Effector memory CD4-positive, alpha-beta T cell (primary cell): ENCODE data around the gene ATP8A1.

Experiments
- DNase-seq, 3 donors: peaks; one replicate each; pipeline ENCODE4 v3.0.0-alpha.2; 2020
- H3K27ac ChIP-seq: 2 replicates; pipeline ENCODE4 v1.7.0; 2013; ENCODE audit warnings: mild to moderate bottlenecking, low read length, moderate library complexity; ENCODE audit not compliant: insufficient read depth, poor library complexity, severe bottlenecking
- H3K27me3 ChIP-seq: replicated peaks from 2 replicates; pipeline ENCODE4 v1.7.0; 2013; ENCODE audit warnings: mild to moderate bottlenecking, low read length; ENCODE audit not compliant: insufficient read depth, control insufficient read depth, poor library complexity, severe bottlenecking
- H3K36me3 ChIP-seq: 2 replicates; pipeline ENCODE4 v1.7.0; 2013; ENCODE audit warnings: mild to moderate bottlenecking, low read length, moderate library complexity; ENCODE audit not compliant: control insufficient read depth, insufficient read depth
- H3K4me1 ChIP-seq: 2 replicates; pipeline ENCODE4 v1.7.0; 2013; ENCODE audit warnings: low read length, mild to moderate bottlenecking; ENCODE audit not compliant: control insufficient read depth, insufficient read depth, poor library complexity, severe bottlenecking
- H3K4me3 ChIP-seq: 2 replicates; pipeline ENCODE4 v1.7.0; 2013; ENCODE audit warnings: low read length, low read depth, mild to moderate bottlenecking; ENCODE audit not compliant: insufficient read depth, poor library complexity, severe bottlenecking
- H3K9me3 ChIP-seq: 2 replicates; pipeline ENCODE4 v1.7.0; 2013; ENCODE audit warnings: mild to moderate bottlenecking, low read length, moderate library complexity; ENCODE audit not compliant: control insufficient read depth

The ATP8A1 gene

DNA sequence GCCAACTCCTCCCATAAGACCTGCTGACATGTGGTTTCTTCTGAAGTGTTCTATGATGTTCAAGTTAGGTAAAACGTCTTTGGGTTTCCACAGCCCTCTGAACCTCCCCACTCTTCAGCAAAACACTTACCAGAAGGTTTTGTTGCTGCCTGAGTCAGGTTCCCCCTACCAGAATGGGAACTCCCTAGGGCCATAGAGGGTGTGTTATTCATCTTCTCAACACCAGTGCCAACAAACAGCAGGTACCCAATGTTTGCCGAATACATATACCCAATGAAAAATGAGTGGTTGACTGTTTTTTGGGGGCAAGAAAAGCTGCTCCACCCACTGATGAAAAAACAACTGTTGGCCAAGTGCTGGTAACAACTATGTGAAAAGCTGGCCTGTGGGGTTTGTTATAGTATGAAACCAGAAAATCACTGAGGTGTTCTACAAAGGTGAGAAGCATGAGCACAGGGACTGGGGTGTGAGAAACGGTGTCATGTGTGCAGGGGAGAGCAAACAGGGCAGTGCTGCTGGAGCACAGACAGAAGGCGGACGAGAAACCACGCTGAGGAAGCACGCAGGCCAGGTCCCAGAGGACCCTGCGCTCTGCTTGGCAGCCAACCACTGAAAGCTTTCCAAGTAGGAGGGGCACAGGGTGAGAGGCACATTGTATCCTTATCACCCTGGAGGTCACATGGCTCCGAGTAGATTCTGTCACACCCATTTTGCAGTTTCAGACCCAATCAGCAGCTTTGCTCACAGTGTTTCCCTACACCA lies 28.8 kb downstream of the ATP8A1 start:
- Histone ChIP-seq H3K27ac (no peak overlapping the region), H3K4me3 (no peak overlapping the region), H3K36me3 (peaks cover 4% of the 10 kb centered on the region), H3K4me1 (peaks cover 5% of the 10 kb centered on the region), H3K9me3 (no peaks in the 10 kb centered on the region), H3K27me3 (no peaks in the 10 kb centered on the region)
- DNase-seq = peak in 1 of 3 donors; percentile 5

GRCh38 chr4:42626629-42627146 lies 30.2 kb downstream of the ATP8A1 start:
- Histone ChIP-seq H3K36me3 (peaks cover 4% of the 10 kb centered on the region), H3K4me1 (peaks cover 5% of the 10 kb centered on the region), H3K27me3 (no peaks in the 10 kb centered on the region), H3K9me3 (no peaks in the 10 kb centered on the region), H3K27ac (no peak overlapping the region), H3K4me3 (no peak overlapping the region)
- no peak for DNase-seq

DNA sequence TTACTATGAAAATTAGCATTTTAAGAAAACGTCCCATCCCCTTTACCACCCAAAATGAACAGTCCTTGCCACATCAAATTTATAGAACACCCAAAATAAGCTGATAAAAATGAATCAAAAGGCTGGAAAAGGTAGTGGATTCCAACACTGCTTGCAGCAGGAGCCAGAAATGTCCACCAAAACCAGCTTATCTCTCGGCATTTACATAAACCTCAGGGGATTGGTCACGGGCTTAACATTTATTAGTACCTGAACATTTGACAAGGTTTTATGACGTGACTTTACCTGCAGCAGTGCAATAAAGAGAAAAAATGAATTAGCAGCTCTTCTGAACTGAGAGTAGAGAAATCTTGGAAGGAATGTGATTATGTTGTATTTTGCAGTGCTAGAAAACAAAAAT lies 31.6 kb downstream of the ATP8A1 start:
- DNase-seq = no peak
- Histone ChIP-seq H3K4me1 (peaks cover under 1% of the 10 kb centered on the region), H3K27ac (no peak overlapping the region), H3K9me3 (no peaks in the 10 kb centered on the region), H3K4me3 (no peak overlapping the region), H3K27me3 (no peaks in the 10 kb centered on the region), H3K36me3 (peaks cover 4% of the 10 kb centered on the region)

- Histone ChIP-seq H3K36me3 (peaks cover 4% of the 10 kb centered on the region), H3K27me3 (no peaks in the 10 kb centered on the region), H3K9me3 (no peaks in the 10 kb centered on the region), H3K27ac (no peak overlapping the region), H3K4me1 (no peaks in the 10 kb centered on the region), H3K4me3 (no peak overlapping the region)
- DNase-seq = no peak
Observed at GRCh38 chr4:42624551-42624950, 32.4 kb downstream of the ATP8A1 start.

DNA sequence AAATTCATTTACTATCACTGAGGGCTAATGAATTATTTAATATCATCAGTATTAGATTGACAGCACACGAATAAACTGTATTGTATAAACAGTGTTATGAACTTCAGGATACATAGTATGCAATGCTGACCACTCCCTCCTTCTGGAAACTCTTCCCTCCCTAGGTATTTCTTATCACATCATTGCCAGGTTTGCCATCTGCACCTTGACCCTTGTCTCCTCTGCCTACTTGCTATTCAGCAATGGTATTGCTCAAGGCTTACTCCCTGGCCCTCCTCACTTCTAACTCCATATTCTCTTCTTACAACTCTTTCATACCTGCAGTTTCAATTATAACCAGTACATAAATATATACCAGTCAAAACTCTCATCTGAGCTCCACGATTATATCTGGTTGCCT lies 38.9 kb downstream of the ATP8A1 start:
- H3K4me1 ChIP-seq = no peaks in the 10 kb centered on the region
- DNase-seq = no peak
- no peak overlapping the region for H3K27ac ChIP-seq
- H3K27me3 ChIP-seq = no peaks in the 10 kb centered on the region
- H3K9me3 ChIP-seq = no peaks in the 10 kb centered on the region
- no peak overlapping the region for H3K4me3 ChIP-seq
- H3K36me3 ChIP-seq = no peaks in the 10 kb centered on the region

DNA sequence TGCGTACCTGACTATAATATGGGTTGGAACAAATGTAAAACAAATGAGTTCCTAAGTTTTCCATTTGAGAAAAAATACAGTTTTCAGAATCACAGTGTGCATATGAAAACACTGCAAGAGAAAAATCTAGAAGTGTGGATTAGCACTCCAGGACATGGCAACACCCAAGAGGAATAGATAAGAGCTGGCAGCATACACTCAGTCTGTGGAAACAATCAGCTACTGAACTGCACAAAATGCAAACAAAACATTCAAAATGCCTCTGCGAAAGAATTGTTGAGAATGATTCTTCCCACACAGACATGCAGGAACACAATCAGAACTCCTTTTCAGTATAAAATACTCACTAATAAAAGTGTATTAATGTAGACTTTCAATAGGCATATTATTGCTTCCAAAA lies 39.9 kb downstream of the ATP8A1 start:
- DNase-seq = no peak
- Histone ChIP-seq H3K4me1 (no peaks in the 10 kb centered on the region), H3K27me3 (no peaks in the 10 kb centered on the region), H3K9me3 (no peaks in the 10 kb centered on the region), H3K4me3 (no peak overlapping the region), H3K27ac (no peak overlapping the region), H3K36me3 (no peaks in the 10 kb centered on the region)

DNA sequence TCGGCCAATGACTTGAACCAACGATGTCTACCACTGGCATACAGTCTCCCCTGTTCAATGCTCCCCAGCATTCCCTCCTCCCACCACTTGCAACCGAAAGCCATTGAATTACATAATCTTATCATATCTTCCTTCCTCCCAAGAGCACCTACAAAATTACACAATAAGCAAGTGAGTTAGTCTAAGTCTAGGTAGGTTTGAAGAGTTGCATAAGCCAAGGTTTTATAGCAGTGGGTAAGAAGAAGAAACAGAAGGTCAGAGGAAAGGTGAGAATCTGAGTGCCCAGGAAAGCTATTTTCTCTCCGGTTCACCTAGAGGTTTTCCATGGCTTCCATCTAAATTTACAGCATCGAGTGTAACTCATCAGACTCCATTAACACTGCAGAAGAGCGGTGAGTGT lies 40.3 kb downstream of the ATP8A1 start:
- no peak for DNase-seq
- Histone ChIP-seq H3K27me3 (no peaks in the 10 kb centered on the region), H3K36me3 (no peaks in the 10 kb centered on the region), H3K9me3 (no peaks in the 10 kb centered on the region), H3K4me1 (no peaks in the 10 kb centered on the region), H3K27ac (no peak overlapping the region), H3K4me3 (no peak overlapping the region)

DNA sequence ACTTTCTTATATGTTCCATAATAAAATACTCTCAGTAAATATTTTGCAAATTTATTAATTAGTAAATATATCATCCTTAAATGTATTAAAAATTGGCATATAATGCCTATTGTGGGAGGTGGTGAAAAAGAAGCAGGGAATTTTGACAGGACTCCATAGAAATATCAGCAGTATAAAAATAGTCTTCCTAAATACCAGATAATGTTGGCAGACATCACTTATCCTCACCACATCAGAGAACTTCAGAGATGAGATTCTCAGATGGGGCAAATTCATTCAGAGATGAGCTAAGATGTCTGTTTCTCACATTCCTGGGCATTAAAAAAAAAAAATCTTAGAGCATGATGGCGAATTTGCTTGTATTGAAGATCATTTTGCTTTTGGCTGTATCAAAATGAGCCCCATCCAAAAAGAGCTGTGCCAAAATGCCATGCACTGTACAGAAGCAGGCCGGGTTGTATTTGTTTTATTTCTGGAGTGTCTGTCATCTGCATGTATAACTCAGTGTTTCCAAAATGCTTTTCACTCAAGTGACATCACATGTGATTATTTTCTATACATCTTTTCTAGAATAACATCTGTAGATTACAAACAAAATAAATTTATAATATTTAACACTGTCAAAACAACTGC lies 41.7 kb downstream of the ATP8A1 start:
- no peak for DNase-seq
- Histone ChIP-seq H3K4me3 (no peak overlapping the region), H3K36me3 (no peaks in the 10 kb centered on the region), H3K27me3 (no peaks in the 10 kb centered on the region), H3K27ac (no peak overlapping the region), H3K4me1 (no peaks in the 10 kb centered on the region), H3K9me3 (no peaks in the 10 kb centered on the region)

DNA sequence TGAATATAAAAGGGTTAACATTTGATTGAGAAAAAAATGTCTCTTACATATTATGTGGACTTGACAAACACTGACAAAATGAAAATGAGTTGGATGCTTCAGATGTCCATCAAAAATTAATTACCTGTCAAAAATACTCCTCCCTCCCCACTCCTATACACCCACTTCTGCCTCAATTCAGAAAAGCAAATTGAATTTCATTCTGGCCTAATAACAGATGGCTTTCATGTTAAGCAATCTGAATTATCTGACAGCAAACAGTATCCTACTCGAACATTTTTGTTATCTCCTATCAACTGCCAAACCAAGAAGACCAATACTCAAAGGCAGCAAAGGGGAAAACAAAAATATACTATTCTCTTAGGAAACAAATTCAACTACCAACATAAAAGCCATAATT lies 44.0 kb downstream of the ATP8A1 start:
- no peak for DNase-seq
- no peak overlapping the region for H3K4me3 ChIP-seq
- no peaks in the 10 kb centered on the region for H3K27me3 ChIP-seq
- no peaks in the 10 kb centered on the region for H3K36me3 ChIP-seq
- no peak overlapping the region for H3K27ac ChIP-seq
- H3K4me1 ChIP-seq = no peaks in the 10 kb centered on the region
- H3K9me3 ChIP-seq = no peaks in the 10 kb centered on the region

GRCh38 chr4:42610941-42611340 lies 46.0 kb downstream of the ATP8A1 start:
- Histone ChIP-seq H3K27me3 (no peaks in the 10 kb centered on the region), H3K36me3 (no peaks in the 10 kb centered on the region), H3K4me3 (no peak overlapping the region), H3K9me3 (no peaks in the 10 kb centered on the region), H3K27ac (no peak overlapping the region), H3K4me1 (no peaks in the 10 kb centered on the region)
- no peak for DNase-seq
